HEK293T (cell line): Measurements from ENCODE around the gene UGT3A2.

Experiments
- ARNT ChIP-seq: fragments of 450-650 bp; IDR thresholded peaks from 2 replicates; pipeline ENCODE4 v1.6.1; 2017; ENCODE audit warnings: mild to moderate bottlenecking
- BHLHE40 ChIP-seq: fragments of 450-650 bp; IDR thresholded peaks from 2 replicates; pipeline ENCODE4 v1.6.1; 2016; ENCODE audit warnings: mild to moderate bottlenecking, moderate library complexity, borderline replicate concordance
- CTBP1 ChIP-seq: fragments of 450-650 bp; IDR thresholded peaks from 2 replicates; pipeline ENCODE4 v1.6.1; 2016; ENCODE audit warnings: borderline replicate concordance
- FOXM1 ChIP-seq: fragments of 450-650 bp; IDR thresholded peaks from 2 replicates; pipeline ENCODE4 v1.6.1; 2017; ENCODE audit warnings: mild to moderate bottlenecking, borderline replicate concordance
- HDGF ChIP-seq: fragments of 450-650 bp; IDR thresholded peaks from 2 replicates; pipeline ENCODE4 v1.6.1; 2017; ENCODE audit warnings: antibody characterized with exemption, borderline replicate concordance
- LEF1 ChIP-seq: fragments of 450-650 bp; IDR thresholded peaks from 2 replicates; pipeline ENCODE4 v1.6.1; 2017; ENCODE audit warnings: mild to moderate bottlenecking, borderline replicate concordance
- NFRKB ChIP-seq: fragments of 450-650 bp; IDR thresholded peaks from 2 replicates; pipeline ENCODE4 v1.6.1; 2016; ENCODE audit warnings: mild to moderate bottlenecking, moderate library complexity
- PKNOX1 ChIP-seq: fragments of 450-650 bp; IDR thresholded peaks from 2 replicates; pipeline ENCODE4 v1.6.1; 2016
- SP1 ChIP-seq: fragments of 450-650 bp; IDR thresholded peaks from 2 replicates; pipeline ENCODE4 v1.6.1; 2017
- SUZ12 ChIP-seq: fragments of 450-650 bp; IDR thresholded peaks from 2 replicates; pipeline ENCODE4 v1.6.1; 2016; ENCODE audit warnings: mild to moderate bottlenecking

GRCh38 chr5:35990941-35991611 lies 75.6 kb downstream of the UGT3A2 start, which contains the start of gene UGT3A1:
- TF ChIP-seq SP1 (no peak), SUZ12 (no peak), PKNOX1 (0 out of 2 replicates have a peak, but pooled peaks have one; percentile 5), HDGF (no peak), FOXM1 (no peak), BHLHE40 (no peak), CTBP1 (no peak), LEF1 (no peak), NFRKB (no peak), ARNT (no peak)
